GM19463 (cell line): ENCODE data around the gene NFAM1.

Source experiments
- ATAC-seq: cut with Tn5 transposase; IDR thresholded peaks from one replicate; pipeline ENCODE4 v1.9.1; 2021; ENCODE audit warnings: mild to moderate bottlenecking, moderate library complexity; ENCODE audit not compliant: unreplicated experiment

Gene NFAM1

DNA sequence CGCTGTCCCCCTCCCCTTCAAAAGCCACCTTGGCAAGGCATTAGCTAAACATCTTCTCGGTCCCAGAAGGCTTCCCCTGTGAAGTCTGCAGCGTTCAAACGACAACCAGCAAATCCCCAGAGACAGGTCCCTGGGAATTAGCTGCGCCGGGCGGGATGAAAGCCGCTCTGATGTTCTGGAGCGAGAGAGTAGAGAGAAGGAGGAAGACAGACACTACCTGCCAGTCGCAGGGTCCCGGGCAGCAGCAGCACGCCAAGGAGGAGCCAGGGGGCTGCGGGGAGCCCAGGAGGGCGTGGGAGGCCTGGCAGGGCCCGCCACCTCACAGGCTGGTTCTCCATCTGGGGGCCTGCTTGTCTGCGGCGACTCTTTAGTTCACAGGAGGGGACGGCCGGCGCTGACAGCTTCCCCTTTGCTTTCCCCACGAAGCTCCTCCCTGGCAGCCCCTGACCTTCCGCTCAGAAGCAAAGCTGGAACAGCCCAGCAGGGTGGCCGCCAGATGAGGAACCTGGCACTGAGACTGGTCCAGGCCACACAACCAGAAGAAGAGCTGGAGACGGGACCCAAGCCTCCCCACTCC is at the start of gene NFAM1:
NFAM1 (minus strand) TSS at position 384 of the 577 bp plus-strand sequence; CDS start at position 338, 46 bp downstream.
- no peak for ATAC-seq

- ATAC-seq, result no peak
Measured at GRCh38 chr22:42475122-42475521, 42.9 kb upstream of the NFAM1 start.

DNA sequence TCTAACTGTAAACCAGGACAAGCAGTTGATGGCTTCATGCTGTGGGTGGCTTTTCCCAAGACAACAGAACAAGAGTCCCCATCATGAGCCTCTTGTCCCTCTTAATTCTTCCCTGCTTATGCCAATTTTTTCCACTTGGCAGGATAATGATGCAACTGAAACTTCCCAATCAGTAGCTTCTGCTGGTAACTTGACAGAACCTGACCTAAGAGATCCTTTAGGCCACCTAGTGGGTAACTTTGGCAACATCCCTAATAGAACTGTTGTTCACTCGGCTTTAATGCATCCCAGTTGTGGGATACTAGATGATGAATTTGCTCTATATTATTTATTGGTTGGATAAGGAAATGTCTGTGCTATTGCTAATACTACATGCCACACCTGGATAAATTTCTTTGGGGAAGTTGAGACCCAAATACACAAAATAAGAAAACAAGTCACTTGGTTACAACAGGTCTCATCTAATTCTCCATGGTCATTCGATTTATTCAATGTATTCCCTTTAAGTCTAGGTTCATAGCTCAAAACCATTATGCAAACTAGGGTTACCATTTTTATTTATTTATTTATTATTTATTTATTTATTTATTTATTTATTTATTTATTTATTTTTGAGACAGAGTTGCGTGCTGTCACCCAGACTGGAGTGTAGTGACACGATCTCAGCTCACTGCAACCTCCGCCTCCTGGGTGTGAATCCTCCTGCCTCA is 41.4 kb upstream of the NFAM1 start:
- no peak for ATAC-seq

GRCh38 chr22:42472671-42473070 is 40.5 kb upstream of the NFAM1 start:
- ATAC-seq, result no peak

GRCh38 chr22:42471441-42471840 is 39.2 kb upstream of the NFAM1 start:
- ATAC-seq, result no peak

DNA sequence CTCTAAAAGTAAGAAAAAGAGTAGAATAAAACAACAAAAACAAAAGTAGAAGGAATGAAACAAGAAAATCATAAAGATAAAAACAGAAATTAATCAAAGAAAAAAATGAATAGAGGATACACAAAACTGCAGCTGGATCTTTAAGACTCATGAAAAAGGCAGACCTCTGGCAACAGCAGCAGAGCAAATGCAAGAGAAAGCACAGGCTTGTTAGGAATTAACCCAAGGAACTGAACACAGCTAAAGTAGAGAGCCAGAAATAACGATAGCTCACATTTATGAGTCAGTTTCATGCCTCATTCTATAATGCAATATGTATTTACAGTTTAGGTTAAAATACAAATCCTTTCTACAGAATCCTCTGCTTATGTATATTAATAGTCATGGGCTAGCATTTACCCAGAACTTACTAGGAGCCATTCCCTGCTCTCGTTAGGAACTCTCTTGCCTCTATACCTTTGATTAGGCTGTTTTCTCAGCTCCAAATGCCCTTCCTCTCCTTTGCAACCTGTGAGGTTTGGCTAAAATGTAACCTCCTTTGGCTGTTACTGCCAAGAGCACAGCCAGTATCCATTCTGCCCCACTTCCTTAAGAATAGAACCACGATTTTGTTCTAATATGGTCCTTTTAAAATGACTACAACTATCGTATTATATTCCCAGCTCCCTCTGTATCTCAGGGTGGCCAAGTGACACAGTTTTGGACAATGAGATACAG is 38.3 kb upstream of the NFAM1 start:
- no peak for ATAC-seq

- ATAC-seq, result no peak
Measured at GRCh38 chr22:42468841-42469240, 36.6 kb upstream of the NFAM1 start.

DNA sequence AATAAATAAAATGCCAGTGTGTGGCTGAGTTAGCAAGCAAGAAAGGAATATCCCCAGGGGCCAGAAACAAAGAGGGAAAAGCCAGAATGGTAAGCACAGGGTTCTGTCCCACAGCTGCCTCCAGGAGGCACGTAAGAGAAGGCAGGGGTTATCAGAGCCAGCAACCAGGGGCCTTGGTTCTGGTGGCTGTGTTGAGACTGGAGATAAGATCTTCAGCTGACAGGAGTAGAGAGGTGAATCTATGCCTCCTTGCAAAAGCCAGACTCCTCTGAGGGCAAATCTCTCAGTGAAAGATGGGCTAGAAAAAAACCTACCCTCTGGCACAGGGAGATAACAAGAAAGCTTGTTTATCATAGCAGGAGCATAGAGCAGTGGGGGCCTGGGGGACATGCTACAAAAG is 29.8 kb upstream of the NFAM1 start:
- no peak for ATAC-seq

GRCh38 chr22:42461511-42461910 is 29.3 kb upstream of the NFAM1 start:
- ATAC-seq, result no peak

GRCh38 chr22:42459287-42460063 is 27.3 kb upstream of the NFAM1 start:
- ATAC-seq, result no peak

DNA sequence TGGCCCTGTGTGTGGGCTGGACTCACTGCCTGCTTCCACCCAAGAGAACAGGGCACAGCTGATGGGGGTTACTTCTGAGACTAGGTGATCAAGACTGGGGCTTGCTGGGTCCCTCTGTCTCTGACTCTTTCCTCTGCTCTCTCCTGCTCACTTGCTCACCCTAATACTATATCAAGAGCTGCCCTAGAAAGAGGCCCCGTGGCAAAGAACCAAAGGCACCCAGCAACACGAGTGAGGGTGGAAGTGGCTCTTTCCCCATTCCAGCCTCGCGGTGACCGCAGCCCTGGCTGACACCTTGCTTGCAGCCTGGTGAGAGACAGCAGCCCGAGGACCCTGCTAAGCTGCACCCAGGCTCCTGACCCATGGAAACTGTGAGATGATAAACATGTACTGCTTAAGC is 20.7 kb upstream of the NFAM1 start:
- no peak for ATAC-seq

DNA sequence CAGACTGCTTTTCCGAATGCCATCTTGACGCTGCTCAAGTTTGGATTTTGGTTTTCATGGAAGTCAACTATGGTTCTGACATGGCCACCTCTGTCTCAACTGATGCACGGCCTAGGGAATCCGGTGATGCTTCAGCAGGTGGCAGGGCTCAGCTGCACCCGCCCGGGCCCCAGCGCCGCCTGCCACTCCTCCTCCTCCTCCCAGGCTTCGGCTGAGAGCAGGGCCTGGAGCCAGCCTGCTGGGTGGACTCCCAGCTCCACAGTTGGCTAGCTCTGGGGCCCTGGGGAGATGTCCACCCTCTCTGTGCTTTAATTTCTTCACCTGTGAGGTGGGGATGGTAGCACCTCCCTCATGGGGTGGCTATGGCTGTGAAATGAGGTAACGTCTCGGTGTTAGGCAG is 20.3 kb upstream of the NFAM1 start:
- no peak for ATAC-seq

- ATAC-seq, result no peak
Measured at GRCh38 chr22:42451499-42452145, 19.4 kb upstream of the NFAM1 start.

DNA sequence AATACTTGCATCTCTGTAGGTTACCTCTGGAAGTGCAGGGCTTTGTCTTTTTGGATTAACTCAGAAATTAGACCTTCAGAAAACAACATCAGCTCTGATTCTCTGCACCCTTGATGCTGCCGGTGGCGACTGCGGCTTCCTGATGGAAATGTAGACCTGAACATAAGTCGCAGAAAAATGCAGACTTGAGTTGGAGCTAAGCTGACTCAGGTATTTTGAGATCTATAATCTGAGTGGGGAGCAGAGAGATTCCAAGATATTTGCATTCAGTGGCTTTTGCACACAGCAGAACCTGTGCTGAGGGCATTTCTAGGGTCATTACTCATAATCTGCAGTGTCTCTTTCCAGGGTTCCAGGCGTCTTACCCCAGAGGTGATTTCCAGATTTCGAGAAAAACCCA is 18.7 kb upstream of the NFAM1 start:
- ATAC-seq, result no peak

GRCh38 chr22:42446151-42446550 is 13.9 kb upstream of the NFAM1 start:
- ATAC-seq, result no peak

- no peak for ATAC-seq
Measured at GRCh38 chr22:42444077-42444904, 12.1 kb upstream of the NFAM1 start.

DNA sequence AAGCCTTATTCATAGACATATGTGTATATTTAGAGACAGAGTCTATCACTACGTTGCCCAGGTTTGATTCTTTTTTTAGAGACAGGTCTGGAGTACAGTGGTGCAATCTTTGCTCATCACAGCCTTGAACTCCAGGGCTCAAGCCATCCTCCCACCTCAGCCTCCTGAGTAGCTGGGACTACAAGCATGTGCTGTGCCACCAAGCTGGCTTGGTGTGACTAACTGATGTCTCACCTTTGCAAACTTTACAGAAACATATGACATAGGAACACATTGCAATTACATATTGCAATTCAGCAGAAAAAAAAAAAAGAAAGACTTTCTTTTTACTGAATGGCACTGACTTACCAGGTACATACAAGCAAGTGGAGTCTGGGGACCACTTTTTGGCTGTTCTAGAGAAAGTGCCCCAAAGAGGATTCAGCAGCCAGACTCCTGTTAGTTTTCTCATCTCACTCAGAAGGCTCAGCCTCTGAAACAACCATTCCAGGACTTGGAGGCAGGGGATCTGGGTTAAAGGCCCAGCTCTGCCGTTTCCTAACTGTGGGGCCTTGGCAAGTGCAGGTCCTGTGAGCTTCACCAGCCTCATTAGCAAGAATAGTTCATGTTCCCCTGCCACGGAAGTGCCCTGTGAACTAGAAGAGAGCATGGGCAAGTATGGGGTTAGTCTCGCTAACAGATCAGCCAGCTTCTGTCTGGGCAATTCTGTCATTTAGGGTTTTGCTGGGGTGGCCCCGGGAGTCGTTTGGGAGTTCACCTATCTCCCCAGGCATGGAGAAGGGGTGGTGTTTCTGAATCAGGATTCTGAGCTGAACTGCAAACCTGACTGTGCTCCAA is 11.3 kb upstream of the NFAM1 start:
- no peak for ATAC-seq

GRCh38 chr22:42442748-42443147 is 10.5 kb upstream of the NFAM1 start:
- ATAC-seq, result no peak

DNA sequence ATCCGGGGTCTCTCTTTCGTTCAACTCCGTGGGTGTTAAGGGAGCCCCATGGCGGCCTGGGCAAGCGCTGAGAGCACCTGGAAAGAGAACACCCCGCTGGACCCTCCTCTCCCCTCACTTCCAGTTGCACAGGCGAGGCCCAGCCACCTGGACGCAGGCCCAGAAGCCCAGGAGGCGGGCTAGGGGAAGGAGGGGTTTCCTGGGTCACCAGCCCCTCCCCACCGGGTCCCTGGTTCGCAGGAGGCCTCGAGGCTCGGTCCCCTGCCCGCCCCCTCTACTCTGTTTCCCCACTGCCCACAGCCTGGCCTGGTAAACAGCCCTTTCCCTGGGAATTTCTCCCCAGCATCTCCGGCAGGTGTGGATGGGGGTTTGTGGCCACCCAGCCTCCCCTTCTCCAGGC is 8.5 kb upstream of the NFAM1 start:
- ATAC-seq, result no peak
